Smooth muscle cell (in vitro differentiated cells): ENCODE measurements around the gene IFNG. TPM values are rescaled to one million over a fixed set of nuclear protein-coding genes. Genes with fewer than 3 reads are reported as not detected.

Experiments
- DNase-seq: peaks from one replicate; lab custom pipeline; 2025; ENCODE audit not compliant: unreplicated experiment; lab: John Stamatoyannopoulos, UW
- H2AFZ ChIP-seq: fragments of 200-600 bp; sonication (generic); 2 replicates; pipeline ENCODE4 v1.6.0; 2016; ENCODE audit warnings: antibody characterized with exemption, low read depth, mild to moderate bottlenecking
- H3F3A ChIP-seq: fragments of 200-600 bp; sonication (generic); 2 replicates; pipeline ENCODE4 v1.6.0; 2017; ENCODE audit warnings: antibody characterized with exemption, low read depth
- H3K27ac ChIP-seq: fragments of 200-600 bp; sonication (generic); 2 replicates; pipeline ENCODE4 v1.5.1; 2016; ENCODE audit warnings: low read depth, mild to moderate bottlenecking
- H3K27me3 ChIP-seq: fragments of 200-600 bp; sonication (generic); 2 replicates; pipeline ENCODE4 v1.6.1; 2016; ENCODE audit warnings: low read depth, mild to moderate bottlenecking
- H3K36me3 ChIP-seq: fragments of 200-600 bp; sonication (generic); 2 replicates; pipeline ENCODE4 v1.5.1; 2016; ENCODE audit warnings: low read depth
- H3K4me1 ChIP-seq: fragments of 200-600 bp; sonication (generic); 2 replicates; pipeline ENCODE4 v1.5.1; 2016; ENCODE audit warnings: low read depth
- H3K4me2 ChIP-seq: fragments of 200-600 bp; sonication (generic); 2 replicates; pipeline ENCODE4 v1.6.0; 2016; ENCODE audit warnings: mild to moderate bottlenecking
- H3K4me3 ChIP-seq: fragments of 200-600 bp; sonication (generic); 2 replicates; pipeline ENCODE4 v1.5.1; 2016; ENCODE audit warnings: mild to moderate bottlenecking
- H3K79me2 ChIP-seq: fragments of 200-600 bp; sonication (generic); 2 replicates; pipeline ENCODE4 v1.6.0; 2016; ENCODE audit warnings: low read depth, mild to moderate bottlenecking
- H3K9ac ChIP-seq: fragments of 200-600 bp; sonication (generic); 2 replicates; pipeline ENCODE4 v1.6.0; 2016; ENCODE audit warnings: low read depth
- H3K9me3 ChIP-seq: fragments of 200-600 bp; sonication (generic); replicated peaks from 2 replicates; pipeline ENCODE4 v1.5.1; 2016; ENCODE audit warnings: low read depth
- H4K20me1 ChIP-seq: fragments of 200-600 bp; sonication (generic); 2 replicates; pipeline ENCODE4 v1.6.0; 2016; ENCODE audit warnings: low read depth
- WGBS: methylation state at CpG from one replicate; pipeline ENCODE4 v1.1.7; 2016; ENCODE audit warnings: low lambda C conversion rate; 5-methylcytosine and 5-hydroxymethylcytosine counted together
- polyA plus RNA-seq: library from polyadenylated mRNA; unstranded; fragments of >200 nt; fragmentation: Nextera tagmentation; extraction: Ambion mirVana; gene quantifications from 2 replicates; pipeline ENCODE4 v1.2.1, GENCODE V29; 2016
- total RNA-seq: library from RNA; depleted of rRNA; stranded (reverse); fragments of >200 nt; gene quantifications from 2 replicates; pipeline ENCODE4 v1.2.3, GENCODE V29; 2014
- TF ChIP-seq, protein P1 (sequence below): fragments of 200-600 bp; sonication (generic); IDR thresholded peaks from 2 replicates; pipeline ENCODE4 v1.5.1; 2017; ENCODE audit warnings: borderline replicate concordance, mild to moderate bottlenecking, antibody characterized with exemption; ENCODE audit not compliant: insufficient read depth, poor library complexity, severe bottlenecking

The IFNG gene
- total and polyA plus RNA-seq, 2 experiments from 2014 or later, result not detected

- Histone ChIP-seq H4K20me1 (no peaks in the 10 kb centered on the region), H3K4me1 (no peaks in the 10 kb centered on the region), H3K4me2 (no peak overlapping the region), H3K9ac (no peak overlapping the region), H2AFZ (no peak overlapping the region), H3K27ac (no peak overlapping the region), H3F3A (no peaks in the 10 kb centered on the region), H3K79me2 (no peaks in the 10 kb centered on the region), H3K9me3 (no peaks in the 10 kb centered on the region), H3K36me3 (no peaks in the 10 kb centered on the region), H3K27me3 (no peaks in the 10 kb centered on the region), H3K4me3 (no peak overlapping the region)
- no peak for DNase-seq
- TF ChIP-seq, protein P1, sequence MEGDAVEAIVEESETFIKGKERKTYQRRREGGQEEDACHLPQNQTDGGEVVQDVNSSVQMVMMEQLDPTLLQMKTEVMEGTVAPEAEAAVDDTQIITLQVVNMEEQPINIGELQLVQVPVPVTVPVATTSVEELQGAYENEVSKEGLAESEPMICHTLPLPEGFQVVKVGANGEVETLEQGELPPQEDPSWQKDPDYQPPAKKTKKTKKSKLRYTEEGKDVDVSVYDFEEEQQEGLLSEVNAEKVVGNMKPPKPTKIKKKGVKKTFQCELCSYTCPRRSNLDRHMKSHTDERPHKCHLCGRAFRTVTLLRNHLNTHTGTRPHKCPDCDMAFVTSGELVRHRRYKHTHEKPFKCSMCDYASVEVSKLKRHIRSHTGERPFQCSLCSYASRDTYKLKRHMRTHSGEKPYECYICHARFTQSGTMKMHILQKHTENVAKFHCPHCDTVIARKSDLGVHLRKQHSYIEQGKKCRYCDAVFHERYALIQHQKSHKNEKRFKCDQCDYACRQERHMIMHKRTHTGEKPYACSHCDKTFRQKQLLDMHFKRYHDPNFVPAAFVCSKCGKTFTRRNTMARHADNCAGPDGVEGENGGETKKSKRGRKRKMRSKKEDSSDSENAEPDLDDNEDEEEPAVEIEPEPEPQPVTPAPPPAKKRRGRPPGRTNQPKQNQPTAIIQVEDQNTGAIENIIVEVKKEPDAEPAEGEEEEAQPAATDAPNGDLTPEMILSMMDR, result no peak
Observed at GRCh38 chr12:68190301-68190700, 30.8 kb upstream of the IFNG start.

- Histone ChIP-seq H3K27ac (no peak overlapping the region), H3K9ac (no peak overlapping the region), H3K36me3 (no peaks in the 10 kb centered on the region), H3K4me1 (no peaks in the 10 kb centered on the region), H3K27me3 (no peaks in the 10 kb centered on the region), H3K4me3 (no peak overlapping the region), H3K79me2 (no peaks in the 10 kb centered on the region), H3K4me2 (no peak overlapping the region), H3F3A (no peaks in the 10 kb centered on the region), H4K20me1 (no peaks in the 10 kb centered on the region), H3K9me3 (no peaks in the 10 kb centered on the region), H2AFZ (no peak overlapping the region)
- WGBS, result 53% methylated on average over 4 of the region's 4 CpGs
- DNase-seq, result no peak
- TF ChIP-seq, protein P1, result no peak
Observed at GRCh38 chr12:68189821-68190242, 30.3 kb upstream of the IFNG start.

- Histone ChIP-seq H3K27ac (no peak overlapping the region), H3K9me3 (no peaks in the 10 kb centered on the region), H3K27me3 (no peaks in the 10 kb centered on the region), H3K4me2 (no peak overlapping the region), H3F3A (no peaks in the 10 kb centered on the region), H3K79me2 (no peaks in the 10 kb centered on the region), H4K20me1 (no peaks in the 10 kb centered on the region), H2AFZ (no peak overlapping the region), H3K36me3 (no peaks in the 10 kb centered on the region), H3K4me1 (no peaks in the 10 kb centered on the region), H3K9ac (no peak overlapping the region), H3K4me3 (no peak overlapping the region)
- no peak for DNase-seq
- 82% methylated on average over 3 of the region's 3 CpGs for WGBS
- TF ChIP-seq, protein P1, result no peak
Observed at GRCh38 chr12:68185598-68185997, 26.1 kb upstream of the IFNG start.
